A549 treated with Mapracorat at 1 μM for 4 hours (cell line): ENCODE results near the gene FIBP. TPM values are rescaled to one million over a fixed set of nuclear protein-coding genes. Genes with fewer than 3 reads are reported as not detected.

Experiments
- total RNA-seq: library from RNA; stranded (reverse); fragments of 200-300 nt; extraction: Qiagen RNA extraction; gene quantifications from 5 replicates; pipeline ENCODE4 v1.2.3, GENCODE V29; 2022

Gene FIBP
- 73.6 to 86.8 TPM (median 84.7 TPM) in 5 replicates for total RNA-seq

GRCh38 chr11:65888163-65888814 is at the start of gene FIBP:
Gene FIBP, minus strand, starts transcription at chr11:65888471. Its CDS starts 53 bp downstream, at chr11:65888418.

DNA sequence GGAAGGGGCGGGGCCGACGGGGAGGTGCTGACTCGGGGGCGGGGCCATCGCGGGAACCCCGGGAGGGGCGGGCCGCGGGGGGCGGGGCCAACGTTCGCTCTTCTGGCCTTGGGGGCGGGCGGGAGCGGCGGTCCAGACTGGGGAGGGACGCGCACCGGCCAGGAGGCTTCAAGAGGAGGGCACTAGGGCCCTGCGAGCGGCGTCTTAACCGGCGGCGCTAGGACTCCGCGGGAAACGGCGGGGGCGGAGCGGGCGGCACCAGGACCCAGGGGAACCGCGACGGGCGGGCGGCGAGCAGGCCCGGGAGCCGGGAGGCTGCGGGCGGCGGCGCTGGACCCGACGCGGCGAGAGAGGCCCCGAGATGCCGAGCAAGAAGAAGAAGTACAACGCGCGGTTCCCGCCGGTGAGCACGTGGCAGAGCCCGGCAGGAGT is 30.9 kb upstream of the FIBP start, which contains the start of gene DRAP1:
Gene DRAP1 (plus strand): TSS at position 286 of the 432 bp plus-strand sequence. CDS start 76 bp downstream, at position 362.

GRCh38 chr11:65918211-65919140 is 30.2 kb upstream of the FIBP start, which contains the start of gene C11orf68:
Gene C11orf68, minus strand, starts transcription at chr11:65919062. Its CDS starts 31 bp downstream, at chr11:65919031.

GRCh38 chr11:65900125-65900898 is 12.0 kb upstream of the FIBP start, which contains the start of gene FOSL1:
Gene FOSL1, minus strand, starts transcription at chr11:65900388. Its CDS starts 49 bp downstream, at chr11:65900339.

DNA sequence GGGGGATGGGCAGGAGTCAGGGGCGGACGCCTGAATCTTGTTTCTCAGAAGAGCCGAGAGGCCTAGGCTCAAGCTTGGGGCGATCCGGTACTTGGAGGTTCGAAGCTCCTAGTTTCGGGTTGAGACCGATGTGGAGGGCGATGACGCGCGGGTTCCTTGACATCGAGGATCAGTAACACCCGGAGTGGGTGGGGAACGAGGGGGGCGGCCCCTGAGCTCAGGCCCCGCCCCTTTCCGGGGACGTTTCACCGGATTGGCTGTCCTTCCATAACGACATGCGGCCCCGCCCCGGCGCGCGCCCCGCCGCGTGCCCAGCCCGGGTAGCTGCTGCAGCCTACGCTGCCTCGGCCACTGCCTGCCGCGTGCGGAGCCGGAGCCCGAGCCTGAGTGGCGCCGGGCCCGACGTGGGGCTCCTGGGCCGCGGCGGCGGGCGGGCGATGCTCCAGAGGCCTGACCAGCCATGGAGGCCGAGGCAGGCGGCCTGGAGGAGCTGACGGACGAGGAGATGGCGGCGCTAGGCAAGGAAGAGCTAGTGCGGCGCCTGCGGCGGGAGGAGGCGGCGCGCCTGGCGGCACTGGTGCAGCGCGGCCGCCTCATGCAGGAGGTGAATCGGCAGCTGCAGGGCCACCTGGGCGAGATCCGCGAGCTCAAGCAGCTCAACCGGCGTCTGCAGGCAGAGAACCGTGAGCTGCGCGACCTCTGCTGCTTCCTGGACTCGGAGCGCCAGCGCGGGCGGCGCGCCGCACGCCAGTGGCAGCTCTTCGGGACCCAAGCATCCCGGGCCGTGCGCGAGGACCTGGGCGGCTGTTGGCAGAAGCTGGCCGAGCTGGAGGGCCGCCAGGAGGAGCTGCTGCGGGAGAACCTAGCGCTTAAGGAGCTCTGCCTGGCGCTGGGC is 2.3 kb upstream of the FIBP start, which contains the start of gene CCDC85B:
Gene CCDC85B (plus strand): TSS at position 350 of the 895 bp plus-strand sequence. CDS start 111 bp downstream, at position 461.

GRCh38 chr11:65879617-65880016 is 8.7 kb downstream of the FIBP start, which contains the start of gene CTSW:
Gene CTSW, plus strand, starts transcription at chr11:65879837. Its CDS starts 18 bp downstream, at chr11:65879855.

DNA sequence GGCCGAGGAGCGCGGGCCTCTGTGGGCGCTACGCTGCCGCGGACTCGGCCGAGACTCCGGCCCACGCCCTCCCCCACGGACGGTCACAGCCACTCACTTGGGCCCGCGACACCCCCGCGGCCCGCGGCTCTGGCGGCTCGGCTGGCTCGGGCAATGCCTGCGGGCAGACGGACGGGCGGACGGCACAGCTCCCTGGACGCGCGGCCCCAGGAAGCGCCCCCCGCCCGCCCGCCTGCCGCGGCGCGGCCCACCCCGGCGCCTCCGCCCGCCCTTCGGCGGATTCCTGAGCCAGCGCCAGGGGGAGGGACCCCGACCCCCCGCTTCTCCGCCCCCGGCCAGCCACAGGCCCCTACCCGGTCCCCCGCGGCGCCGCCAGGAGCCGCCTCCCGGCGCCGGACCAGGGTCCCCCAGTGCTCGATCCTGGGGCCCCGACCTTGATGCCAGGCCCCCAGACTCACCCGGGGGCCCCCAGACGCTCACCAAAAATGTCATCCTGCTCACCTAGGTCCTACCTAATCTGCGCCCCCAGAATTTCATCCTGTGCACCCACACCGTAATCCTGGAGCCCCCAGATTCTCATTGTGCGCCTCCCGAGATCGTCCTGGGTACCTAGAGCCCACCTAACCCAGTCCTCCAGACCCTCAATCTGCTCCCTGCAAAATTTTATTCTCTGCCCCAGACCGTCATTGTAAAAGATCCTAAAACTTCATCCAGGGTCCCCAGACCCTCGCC is 15.5 kb downstream of the FIBP start, which contains the start of gene EFEMP2:
Gene EFEMP2 (minus strand): TSS at position 215 of the 732 bp plus-strand sequence. CDS start 446 bp downstream, outside the sequence.

DNA sequence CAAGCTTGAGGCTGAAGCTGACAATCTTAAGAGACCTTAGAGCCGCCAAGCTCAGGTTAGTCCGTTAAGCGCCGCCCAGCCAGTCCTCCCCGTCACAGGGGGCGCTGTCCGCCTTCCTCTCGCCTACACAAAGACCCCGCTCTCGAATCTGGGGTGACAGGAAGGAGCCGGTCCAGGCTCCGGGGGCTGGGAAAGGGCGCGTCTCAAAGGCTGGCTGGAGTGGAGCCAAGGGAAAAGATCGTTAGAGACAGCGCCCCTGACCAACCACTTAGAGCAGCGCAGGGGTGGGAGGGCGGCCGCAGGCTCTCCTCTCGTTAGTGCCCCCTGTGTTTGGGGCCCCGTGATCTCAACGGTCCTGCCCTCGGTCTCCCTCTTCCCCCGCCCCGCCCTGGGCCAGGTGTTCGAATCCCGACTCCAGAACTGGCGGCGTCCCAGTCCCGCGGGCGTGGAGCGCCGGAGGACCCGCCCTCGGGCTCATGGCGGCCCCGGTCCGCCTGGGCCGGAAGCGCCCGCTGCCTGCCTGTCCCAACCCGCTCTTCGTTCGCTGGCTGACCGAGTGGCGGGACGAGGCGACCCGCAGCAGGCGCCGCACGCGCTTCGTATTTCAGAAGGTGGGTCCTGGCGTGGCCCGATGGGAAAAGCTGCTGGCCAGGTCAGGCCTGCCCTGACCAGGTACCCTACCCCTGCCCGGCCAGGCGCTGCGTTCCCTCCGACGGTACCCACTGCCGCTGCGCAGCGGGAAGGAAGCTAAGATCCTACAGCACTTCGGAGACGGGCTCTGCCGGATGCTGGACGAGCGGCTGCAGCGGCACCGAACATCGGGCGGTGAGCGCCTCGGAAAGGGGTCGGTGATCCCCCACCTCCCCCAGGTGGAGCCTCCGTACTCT is 27.8 kb downstream of the FIBP start, which contains the start of gene MUS81:
Gene MUS81 (plus strand): TSS at position 156 of the 887 bp plus-strand sequence. CDS start 321 bp downstream, at position 477.

DNA sequence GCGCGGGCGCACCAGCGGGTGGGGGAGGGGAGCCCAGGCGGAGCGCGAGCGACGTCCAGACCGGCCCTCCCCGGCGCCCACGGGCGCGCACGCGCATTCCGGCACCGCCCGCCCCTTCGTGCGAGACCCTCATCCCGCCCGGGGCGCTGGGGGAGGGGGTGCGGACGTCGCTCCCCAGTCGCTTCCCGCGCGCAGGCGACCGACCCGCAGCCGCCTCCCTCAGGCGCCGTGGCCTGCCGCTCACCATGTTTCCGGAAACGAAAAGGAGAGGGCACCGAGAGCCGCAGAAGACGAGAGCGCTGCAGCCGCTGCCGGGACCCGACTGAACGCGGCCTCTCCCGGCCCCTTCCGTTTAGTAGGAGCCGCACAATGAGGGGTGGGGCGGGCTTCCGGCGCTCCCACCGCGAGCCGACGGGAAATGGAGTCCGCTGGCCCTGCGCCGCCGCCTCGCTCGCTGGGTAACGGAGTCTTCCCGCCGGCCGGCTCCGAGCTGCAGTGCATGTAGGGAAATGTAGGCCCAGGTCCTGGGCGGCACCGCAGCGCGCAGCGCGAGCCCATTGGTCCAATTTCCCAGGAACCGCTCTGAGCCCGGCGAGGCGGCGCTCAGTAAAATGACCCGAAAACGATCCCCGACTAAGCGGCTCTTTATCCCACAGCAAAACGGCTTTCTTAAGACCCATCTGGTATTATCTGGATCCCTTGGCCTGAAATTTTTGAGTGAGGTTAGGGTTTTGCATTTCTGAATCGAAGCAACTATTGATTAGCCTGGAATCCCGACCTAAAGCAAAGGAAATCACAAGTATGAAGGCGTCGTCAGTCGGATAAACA is 30.2 kb downstream of the FIBP start, which contains the start of gene CFL1:
Gene CFL1 (minus strand): TSS at position 328 of the 828 bp plus-strand sequence. CDS start 81 bp downstream, at position 247.

Other genes starting within 250 kb of the FIBP start
- 62.9 to 72.5 TPM (median 71.8 TPM) in 5 replicates for gene RELA, start 225.6 kb downstream of the FIBP start, total RNA-seq
- gene KAT5, start 176.2 kb downstream of the FIBP start, total RNA-seq: 43.8 to 55.4 TPM (median 48.9 TPM) in 5 replicates
- 20.9 to 52.9 TPM (median 48.6 TPM) in 5 replicates for gene RNASEH2C, start 167.7 kb downstream of the FIBP start, total RNA-seq
- 7.6 to 12.1 TPM (median 12.1 TPM) in 5 replicates for gene AP5B1, start 107.5 kb downstream of the FIBP start, total RNA-seq
- gene OVOL1, start 101.4 kb downstream of the FIBP start, total RNA-seq: 0.07 to 0.08 TPM in 2 of 5 replicates, not detected in the others
- gene SNX32, start 54.5 kb downstream of the FIBP start, total RNA-seq: 0.09 TPM in 1 of 5 replicates, not detected in the others
- gene CFL1, start 30.3 kb downstream of the FIBP start, total RNA-seq: 2,078 to 2,355 TPM (median 2,242 TPM) in 5 replicates
- gene MUS81, start 28.0 kb downstream of the FIBP start, total RNA-seq: 26.7 to 36.3 TPM (median 33.7 TPM) in 5 replicates
- 0.52 to 1.2 TPM (median 0.99 TPM) in 5 replicates for gene EFEMP2, start 15.7 kb downstream of the FIBP start, total RNA-seq
- 0.11 TPM in 1 of 5 replicates, not detected in the others for gene CTSW, start 8.6 kb downstream of the FIBP start, total RNA-seq
- 22.2 to 49.0 TPM (median 44.4 TPM) in 5 replicates for gene CCDC85B, start 2.2 kb upstream of the FIBP start, total RNA-seq
- gene FOSL1, start 11.9 kb upstream of the FIBP start, total RNA-seq: 122 to 190 TPM (median 138 TPM) in 5 replicates
- gene C11orf68, start 30.6 kb upstream of the FIBP start, total RNA-seq: 32.8 to 52.7 TPM (median 45.5 TPM) in 5 replicates
- gene DRAP1, start 31.0 kb upstream of the FIBP start, total RNA-seq: 171 to 273 TPM (median 214 TPM) in 5 replicates
- gene TSGA10IP, start 57.0 kb upstream of the FIBP start, total RNA-seq: not detected in 5 replicates
- gene SART1, start 73.3 kb upstream of the FIBP start, total RNA-seq: 46.4 to 64.2 TPM (median 56.3 TPM) in 5 replicates
- 38.1 to 40.8 TPM (median 39.6 TPM) in 5 replicates for gene EIF1AD, start 113.7 kb upstream of the FIBP start, total RNA-seq
- gene BANF1, start 114.0 kb upstream of the FIBP start, total RNA-seq: 377 to 509 TPM (median 484 TPM) in 5 replicates
- not detected in 5 replicates for gene CST6, start 123.5 kb upstream of the FIBP start, total RNA-seq
- 1.2 to 2.2 TPM (median 1.7 TPM) in 5 replicates for gene CATSPER1, start 138.0 kb upstream of the FIBP start, total RNA-seq
- not detected in 5 replicates for gene GAL3ST3, start 160.7 kb upstream of the FIBP start, total RNA-seq
- gene SF3B2, start 163.9 kb upstream of the FIBP start, total RNA-seq: 169 to 179 TPM (median 172 TPM) in 5 replicates
- 58.3 to 88.8 TPM (median 77.4 TPM) in 5 replicates for gene PACS1, start 181.8 kb upstream of the FIBP start, total RNA-seq